ENCODE results near the gene FNDC11.

FNDC11 gene

GRCh38 chr20:63540417-63541186 lies 13.4 kb upstream of the FNDC11 start:
- no peak for DNase-seq

- DNase-seq, result no peak
Observed at GRCh38 chr20:63541371-63541770, 12.6 kb upstream of the FNDC11 start.

- DNase-seq, result no peak
Observed at GRCh38 chr20:63542031-63542559, 11.9 kb upstream of the FNDC11 start.

- peak; percentile 38 for DNase-seq
Observed at GRCh38 chr20:63542696-63543095, 11.3 kb upstream of the FNDC11 start.

GRCh38 chr20:63543131-63543530 lies 10.8 kb upstream of the FNDC11 start:
- DNase-seq, result no peak

GRCh38 chr20:63543733-63544132 lies 10.2 kb upstream of the FNDC11 start:
- no peak for DNase-seq

- no peak for DNase-seq
Observed at GRCh38 chr20:63544241-63544957, 9.6 kb upstream of the FNDC11 start.

GRCh38 chr20:63544958-63545516 lies 8.9 kb upstream of the FNDC11 start:
- no peak for DNase-seq

- DNase-seq, result no peak
Observed at GRCh38 chr20:63545814-63546213, 8.1 kb upstream of the FNDC11 start.

- DNase-seq, result no peak
Observed at GRCh38 chr20:63546256-63546955, 7.6 kb upstream of the FNDC11 start.

GRCh38 chr20:63546956-63547724 lies 6.8 kb upstream of the FNDC11 start:
- DNase-seq, result no peak

GRCh38 chr20:63547725-63548480 lies 6.1 kb upstream of the FNDC11 start, which contains the start of gene SRMS:
TSS of gene SRMS (minus strand) at chr20:63547749. CDS start at chr20:63547463, 286 bp downstream.
- DNase-seq, result no peak

GRCh38 chr20:63548542-63548941 lies 5.4 kb upstream of the FNDC11 start:
- DNase-seq, result no peak

GRCh38 chr20:63549019-63549418 lies 4.9 kb upstream of the FNDC11 start:
- DNase-seq, result no peak

- DNase-seq, result no peak
Observed at GRCh38 chr20:63549679-63550282, 4.2 kb upstream of the FNDC11 start.

- DNase-seq, result no peak
Observed at GRCh38 chr20:63551068-63551467, 2.9 kb upstream of the FNDC11 start.

GRCh38 chr20:63552481-63553249 lies 1.3 kb upstream of the FNDC11 start:
- DNase-seq, result peak; percentile 71

- peak; percentile 87 for DNase-seq
Observed at GRCh38 chr20:63553251-63553932, 567 bp upstream of the FNDC11 start.
